ENCODE measurements around the gene TRERF1.

- TF ChIP-seq CTCF (optimal IDR thresholded peaks at IDR 0.05 in 1 of 3, IDR thresholded peaks at IDR 0.05 in 1 of 3, conservative IDR thresholded peaks at IDR 0.05 in 1 of 3; ENCODE audit: extremely low read depth in 1 of 3, insufficient read depth in 2 of 3, low read length in 3 of 3) (no peak), EZH2 (IDR thresholded peaks at IDR 0.05; ENCODE audit: low read length) (no peak)
These were observed 40.9 kb downstream of the TRERF1 start for GRCh38 chr6:42410861-42411260.

Measured in keratinocyte (primary cell).